ENCODE data around the gene GTPBP1. TPM values are rescaled to one million over a fixed set of nuclear protein-coding genes. Genes with fewer than 3 reads are reported as not detected.

GTPBP1 gene
- total and polyA plus RNA-seq, 2 of the 13 experiments (the other 11 are each of a cell fraction or from before 2014, with no cell fraction given), result 22.3 to 27.0 TPM

DNA sequence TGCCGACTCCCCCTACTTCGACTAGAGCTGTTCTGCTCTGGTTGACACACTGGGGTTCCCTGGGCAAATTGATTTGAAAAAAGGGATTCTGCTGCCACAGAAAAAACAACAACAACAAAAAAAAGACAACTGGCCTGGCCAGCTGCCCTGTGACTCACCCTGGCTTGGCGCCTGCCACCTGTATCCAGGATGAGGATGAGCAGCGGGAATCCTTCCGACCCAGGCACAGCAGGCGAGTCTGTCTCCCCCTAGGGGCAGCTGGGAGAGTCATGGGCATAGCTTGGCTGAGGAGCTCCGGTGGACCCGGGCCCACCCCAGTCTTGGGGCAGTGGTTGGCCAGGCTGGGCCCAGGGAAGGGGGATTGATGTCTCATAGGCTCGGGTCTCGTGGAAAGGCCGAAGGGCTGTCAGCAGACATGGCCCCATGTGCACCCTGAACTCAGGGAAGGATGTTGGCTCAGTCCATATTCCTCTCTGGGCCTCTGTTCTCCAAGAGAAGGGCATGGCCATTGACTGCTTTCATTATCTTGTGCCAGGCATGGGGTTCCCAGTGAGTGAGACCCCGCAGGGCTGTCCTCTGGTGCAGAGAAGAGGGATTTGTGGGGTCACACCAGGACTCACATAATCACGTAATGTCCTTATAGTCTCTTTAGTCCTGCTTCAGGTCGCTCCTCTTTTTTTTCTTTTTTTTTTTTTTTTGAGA is 60.5 kb downstream of the GTPBP1 start (continued):
- TF ChIP-seq ATF7 (IDR thresholded peaks at IDR 0.05) (no peak), ATF7 (CRISPR knock-in tag; IDR thresholded peaks at IDR 0.05) (no peak), ZBTB7A (CRISPR knock-in tag; IDR thresholded peaks at IDR 0.05) (0 out of 2 replicates have a peak, but pooled peaks have one; percentile 15), HMG20B (CRISPR knock-in tag; conservative IDR thresholded peaks at IDR 0.05) (no peak), HOXA9 (CRISPR knock-in tag; IDR thresholded peaks at IDR 0.05; ENCODE audit: borderline replicate concordance) (no peak), MYNN (CRISPR knock-in tag; IDR thresholded peaks at IDR 0.05; ENCODE audit: low read depth) (no peak), HHEX (CRISPR knock-in tag; IDR thresholded peaks at IDR 0.05) (no peak), ELF3 (CRISPR knock-in tag; IDR thresholded peaks at IDR 0.05) (peak; percentile 62), ZKSCAN5 (CRISPR knock-in tag; IDR thresholded peaks at IDR 0.05) (no peak), ZNF674 (CRISPR knock-in tag; IDR thresholded peaks at IDR 0.05; ENCODE audit: low read depth) (no peak), TBX2 (CRISPR knock-in tag; IDR thresholded peaks at IDR 0.05; ENCODE audit: borderline replicate concordance) (peak; percentile 51; the same call in 1 of the 2 replicates)
- TF ChIP-seq, protein P1, sequence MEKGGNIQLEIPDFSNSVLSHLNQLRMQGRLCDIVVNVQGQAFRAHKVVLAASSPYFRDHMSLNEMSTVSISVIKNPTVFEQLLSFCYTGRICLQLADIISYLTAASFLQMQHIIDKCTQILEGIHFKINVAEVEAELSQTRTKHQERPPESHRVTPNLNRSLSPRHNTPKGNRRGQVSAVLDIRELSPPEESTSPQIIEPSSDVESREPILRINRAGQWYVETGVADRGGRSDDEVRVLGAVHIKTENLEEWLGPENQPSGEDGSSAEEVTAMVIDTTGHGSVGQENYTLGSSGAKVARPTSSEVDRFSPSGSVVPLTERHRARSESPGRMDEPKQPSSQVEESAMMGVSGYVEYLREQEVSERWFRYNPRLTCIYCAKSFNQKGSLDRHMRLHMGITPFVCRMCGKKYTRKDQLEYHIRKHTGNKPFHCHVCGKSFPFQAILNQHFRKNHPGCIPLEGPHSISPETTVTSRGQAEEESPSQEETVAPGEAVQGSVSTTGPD (CRISPR knock-in tag; IDR thresholded peaks at IDR 0.05), result no peak
- TF ChIP-seq, protein P2, sequence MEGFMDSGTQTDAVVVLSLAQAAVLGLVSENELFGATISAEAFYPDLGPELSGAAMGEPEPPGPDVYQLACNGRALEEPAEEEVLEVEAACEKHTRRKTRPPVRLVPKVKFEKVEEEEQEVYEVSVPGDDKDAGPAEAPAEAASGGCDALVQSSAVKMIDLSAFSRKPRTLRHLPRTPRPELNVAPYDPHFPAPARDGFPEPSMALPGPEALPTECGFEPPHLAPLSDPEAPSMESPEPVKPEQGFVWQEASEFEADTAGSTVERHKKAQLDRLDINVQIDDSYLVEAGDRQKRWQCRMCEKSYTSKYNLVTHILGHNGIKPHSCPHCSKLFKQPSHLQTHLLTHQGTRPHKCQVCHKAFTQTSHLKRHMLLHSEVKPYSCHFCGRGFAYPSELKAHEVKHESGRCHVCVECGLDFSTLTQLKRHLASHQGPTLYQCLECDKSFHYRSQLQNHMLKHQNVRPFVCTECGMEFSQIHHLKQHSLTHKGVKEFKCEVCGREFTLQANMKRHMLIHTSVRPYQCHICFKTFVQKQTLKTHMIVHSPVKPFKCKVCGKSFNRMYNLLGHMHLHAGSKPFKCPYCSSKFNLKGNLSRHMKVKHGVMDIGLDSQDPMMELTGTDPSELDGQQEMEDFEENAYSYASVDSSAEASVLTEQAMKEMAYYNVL (CRISPR knock-in tag; IDR thresholded peaks at IDR 0.05; ENCODE audit: borderline replicate concordance), result no peak
- TF ChIP-seq, protein P3, sequence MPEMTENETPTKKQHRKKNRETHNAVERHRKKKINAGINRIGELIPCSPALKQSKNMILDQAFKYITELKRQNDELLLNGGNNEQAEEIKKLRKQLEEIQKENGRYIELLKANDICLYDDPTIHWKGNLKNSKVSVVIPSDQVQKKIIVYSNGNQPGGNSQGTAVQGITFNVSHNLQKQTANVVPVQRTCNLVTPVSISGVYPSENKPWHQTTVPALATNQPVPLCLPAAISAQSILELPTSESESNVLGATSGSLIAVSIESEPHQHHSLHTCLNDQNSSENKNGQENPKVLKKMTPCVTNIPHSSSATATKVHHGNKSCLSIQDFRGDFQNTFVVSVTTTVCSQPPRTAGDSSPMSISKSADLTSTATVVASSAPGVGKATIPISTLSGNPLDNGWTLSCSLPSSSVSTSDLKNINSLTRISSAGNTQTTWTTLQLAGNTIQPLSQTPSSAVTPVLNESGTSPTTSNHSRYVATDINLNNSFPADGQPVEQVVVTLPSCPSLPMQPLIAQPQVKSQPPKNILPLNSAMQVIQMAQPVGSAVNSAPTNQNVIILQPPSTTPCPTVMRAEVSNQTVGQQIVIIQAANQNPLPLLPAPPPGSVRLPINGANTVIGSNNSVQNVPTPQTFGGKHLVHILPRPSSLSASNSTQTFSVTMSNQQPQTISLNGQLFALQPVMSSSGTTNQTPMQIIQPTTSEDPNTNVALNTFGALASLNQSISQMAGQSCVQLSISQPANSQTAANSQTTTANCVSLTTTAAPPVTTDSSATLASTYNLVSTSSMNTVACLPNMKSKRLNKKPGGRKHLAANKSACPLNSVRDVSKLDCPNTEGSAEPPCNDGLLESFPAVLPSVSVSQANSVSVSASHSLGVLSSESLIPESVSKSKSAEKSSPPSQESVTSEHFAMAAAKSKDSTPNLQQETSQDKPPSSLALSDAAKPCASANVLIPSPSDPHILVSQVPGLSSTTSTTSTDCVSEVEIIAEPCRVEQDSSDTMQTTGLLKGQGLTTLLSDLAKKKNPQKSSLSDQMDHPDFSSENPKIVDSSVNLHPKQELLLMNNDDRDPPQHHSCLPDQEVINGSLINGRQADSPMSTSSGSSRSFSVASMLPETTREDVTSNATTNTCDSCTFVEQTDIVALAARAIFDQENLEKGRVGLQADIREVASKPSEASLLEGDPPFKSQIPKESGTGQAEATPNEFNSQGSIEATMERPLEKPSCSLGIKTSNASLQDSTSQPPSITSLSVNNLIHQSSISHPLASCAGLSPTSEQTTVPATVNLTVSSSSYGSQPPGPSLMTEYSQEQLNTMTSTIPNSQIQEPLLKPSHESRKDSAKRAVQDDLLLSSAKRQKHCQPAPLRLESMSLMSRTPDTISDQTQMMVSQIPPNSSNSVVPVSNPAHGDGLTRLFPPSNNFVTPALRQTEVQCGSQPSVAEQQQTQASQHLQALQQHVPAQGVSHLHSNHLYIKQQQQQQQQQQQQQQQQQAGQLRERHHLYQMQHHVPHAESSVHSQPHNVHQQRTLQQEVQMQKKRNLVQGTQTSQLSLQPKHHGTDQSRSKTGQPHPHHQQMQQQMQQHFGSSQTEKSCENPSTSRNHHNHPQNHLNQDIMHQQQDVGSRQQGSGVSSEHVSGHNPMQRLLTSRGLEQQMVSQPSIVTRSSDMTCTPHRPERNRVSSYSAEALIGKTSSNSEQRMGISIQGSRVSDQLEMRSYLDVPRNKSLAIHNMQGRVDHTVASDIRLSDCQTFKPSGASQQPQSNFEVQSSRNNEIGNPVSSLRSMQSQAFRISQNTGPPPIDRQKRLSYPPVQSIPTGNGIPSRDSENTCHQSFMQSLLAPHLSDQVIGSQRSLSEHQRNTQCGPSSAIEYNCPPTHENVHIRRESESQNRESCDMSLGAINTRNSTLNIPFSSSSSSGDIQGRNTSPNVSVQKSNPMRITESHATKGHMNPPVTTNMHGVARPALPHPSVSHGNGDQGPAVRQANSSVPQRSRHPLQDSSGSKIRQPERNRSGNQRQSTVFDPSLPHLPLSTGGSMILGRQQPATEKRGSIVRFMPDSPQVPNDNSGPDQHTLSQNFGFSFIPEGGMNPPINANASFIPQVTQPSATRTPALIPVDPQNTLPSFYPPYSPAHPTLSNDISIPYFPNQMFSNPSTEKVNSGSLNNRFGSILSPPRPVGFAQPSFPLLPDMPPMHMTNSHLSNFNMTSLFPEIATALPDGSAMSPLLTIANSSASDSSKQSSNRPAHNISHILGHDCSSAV (CRISPR knock-in tag; IDR thresholded peaks at IDR 0.05; ENCODE audit: borderline replicate concordance), result no peak
- TF ChIP-seq, protein P4, sequence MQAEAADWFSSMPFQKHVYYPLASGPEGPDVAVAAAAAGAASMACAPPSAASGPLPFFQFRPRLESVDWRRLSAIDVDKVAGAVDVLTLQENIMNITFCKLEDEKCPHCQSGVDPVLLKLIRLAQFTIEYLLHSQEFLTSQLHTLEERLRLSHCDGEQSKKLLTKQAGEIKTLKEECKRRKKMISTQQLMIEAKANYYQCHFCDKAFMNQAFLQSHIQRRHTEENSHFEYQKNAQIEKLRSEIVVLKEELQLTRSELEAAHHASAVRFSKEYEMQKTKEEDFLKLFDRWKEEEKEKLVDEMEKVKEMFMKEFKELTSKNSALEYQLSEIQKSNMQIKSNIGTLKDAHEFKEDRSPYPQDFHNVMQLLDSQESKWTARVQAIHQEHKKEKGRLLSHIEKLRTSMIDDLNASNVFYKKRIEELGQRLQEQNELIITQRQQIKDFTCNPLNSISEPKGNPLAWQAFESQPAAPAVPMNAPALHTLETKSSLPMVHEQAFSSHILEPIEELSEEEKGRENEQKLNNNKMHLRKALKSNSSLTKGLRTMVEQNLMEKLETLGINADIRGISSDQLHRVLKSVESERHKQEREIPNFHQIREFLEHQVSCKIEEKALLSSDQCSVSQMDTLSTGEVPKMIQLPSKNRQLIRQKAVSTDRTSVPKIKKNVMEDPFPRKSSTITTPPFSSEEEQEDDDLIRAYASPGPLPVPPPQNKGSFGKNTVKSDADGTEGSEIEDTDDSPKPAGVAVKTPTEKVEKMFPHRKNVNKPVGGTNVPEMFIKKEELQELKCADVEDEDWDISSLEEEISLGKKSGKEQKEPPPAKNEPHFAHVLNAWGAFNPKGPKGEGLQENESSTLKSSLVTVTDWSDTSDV (CRISPR knock-in tag; IDR thresholded peaks at IDR 0.05), result no peak
